GM20000 (cell line): Measurements from ENCODE around the gene UNC119B.
"Not testable (repeated sequence)": the region's sequence is repeated elsewhere in the genome, so short reads cannot be mapped to it uniquely, and the experiment has no call there.

ENCODE experiments used
- DNase-seq: peaks from one replicate; pipeline ENCODE4 v3.0.0; 2012; ENCODE audit warnings: low spot score
- CTCF ChIP-seq: IDR thresholded peaks from 2 replicates; pipeline ENCODE4 v1.5.1; 2012; ENCODE audit warnings: mild to moderate bottlenecking, control low read depth; ENCODE audit errors: extremely low read depth, missing control alignments

The UNC119B gene

DNA sequence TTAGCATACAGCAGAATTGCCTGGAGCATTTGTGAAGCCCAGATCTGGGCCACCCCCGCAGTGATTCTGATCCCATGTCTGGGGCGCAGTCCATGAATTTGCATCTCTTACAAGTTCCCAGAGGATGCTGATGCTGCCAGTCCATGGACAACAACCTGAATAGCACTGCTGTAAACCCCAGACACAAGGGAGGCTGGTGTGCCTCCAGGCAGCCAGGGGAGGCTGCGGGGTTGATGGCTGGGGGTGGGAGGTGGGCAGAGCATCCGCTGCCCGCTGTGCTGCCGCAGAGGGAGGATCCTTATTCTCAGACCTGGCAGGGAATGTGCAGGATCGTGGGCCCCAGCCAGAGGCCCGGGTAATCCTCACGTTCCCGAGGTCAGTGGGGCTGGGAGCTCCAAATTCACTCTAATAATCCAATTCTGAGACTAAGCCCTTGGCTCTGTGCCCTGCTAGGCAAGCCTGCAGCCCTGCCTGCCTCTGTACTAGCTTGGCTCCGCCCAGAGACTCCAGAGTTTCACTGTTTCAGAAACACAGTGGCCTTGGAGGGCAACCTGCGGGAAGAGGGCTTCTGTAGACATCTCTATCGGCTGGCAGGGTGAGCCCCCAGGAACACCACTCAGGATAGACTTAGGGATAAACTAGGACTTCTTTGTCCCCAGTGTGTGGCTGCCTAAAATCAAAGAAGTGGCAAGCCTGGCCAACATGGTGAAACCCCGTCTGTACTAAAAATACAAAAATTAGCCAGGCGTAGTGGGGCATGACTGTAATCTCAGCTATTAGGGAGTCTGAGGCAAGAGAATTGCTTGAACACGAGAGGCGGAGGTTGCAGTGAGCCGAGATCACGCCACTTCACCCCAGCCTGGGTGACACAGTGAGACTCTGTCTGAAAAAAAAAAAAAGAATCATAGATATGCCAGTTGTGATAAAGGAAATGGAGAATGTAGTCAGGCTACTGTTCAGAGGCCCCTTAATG, 41.1 kb upstream of the UNC119B start:
- no peak for TF ChIP-seq CTCF
- DNase-seq: peak; percentile 50

- DNase-seq: not testable (repeated sequence)
Observed at GRCh38 chr12:120670237-120670636, 40.0 kb upstream of the UNC119B start.

DNA sequence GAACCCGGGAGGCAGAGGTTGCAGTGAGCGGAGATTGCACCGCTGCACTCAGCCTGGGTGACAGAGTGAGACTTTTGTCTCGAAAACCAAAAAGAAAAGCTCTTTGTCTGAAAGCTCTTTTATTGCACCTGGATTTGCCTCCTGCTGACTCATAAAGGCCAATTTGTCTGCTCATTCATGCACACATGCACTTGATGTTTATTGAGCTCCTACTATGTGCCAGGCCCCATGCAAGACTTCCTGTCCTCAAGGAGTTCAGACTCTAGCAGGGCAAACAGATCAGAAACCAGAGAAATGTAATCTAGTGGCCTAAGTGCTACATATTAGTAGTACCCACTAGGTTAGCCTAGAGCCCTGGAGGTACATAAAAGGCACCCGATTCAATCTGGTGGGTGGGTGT, 39.6 kb upstream of the UNC119B start:
- DNase-seq: no peak
- no peak for TF ChIP-seq CTCF

DNA sequence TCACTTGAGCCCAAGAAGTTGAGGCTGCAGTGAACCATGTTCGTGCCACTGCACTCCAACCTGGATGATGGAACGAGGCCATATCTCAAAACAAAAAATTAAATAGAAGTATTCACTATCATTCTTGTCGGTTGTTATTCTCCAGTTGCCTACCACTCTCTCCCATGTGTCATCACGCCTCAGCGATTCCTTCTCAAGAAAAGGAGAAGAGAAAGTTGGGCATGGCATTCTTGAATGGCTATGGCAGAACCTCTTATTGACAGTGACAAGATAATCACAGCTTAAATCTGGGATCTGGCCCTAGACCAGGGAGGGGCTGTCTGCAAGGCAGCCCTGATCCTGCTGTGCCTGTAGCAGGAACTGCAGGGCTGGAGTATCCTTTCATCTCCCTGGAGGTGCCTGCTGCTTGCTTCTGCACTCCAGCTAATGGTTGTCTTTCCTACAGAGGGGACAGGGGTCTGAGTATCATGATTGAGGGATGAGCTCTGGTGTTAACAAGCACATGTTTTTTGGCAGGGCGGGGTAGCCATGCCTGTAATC, 36.1 kb upstream of the UNC119B start:
- no peak for DNase-seq
- no peak for TF ChIP-seq CTCF

DNA sequence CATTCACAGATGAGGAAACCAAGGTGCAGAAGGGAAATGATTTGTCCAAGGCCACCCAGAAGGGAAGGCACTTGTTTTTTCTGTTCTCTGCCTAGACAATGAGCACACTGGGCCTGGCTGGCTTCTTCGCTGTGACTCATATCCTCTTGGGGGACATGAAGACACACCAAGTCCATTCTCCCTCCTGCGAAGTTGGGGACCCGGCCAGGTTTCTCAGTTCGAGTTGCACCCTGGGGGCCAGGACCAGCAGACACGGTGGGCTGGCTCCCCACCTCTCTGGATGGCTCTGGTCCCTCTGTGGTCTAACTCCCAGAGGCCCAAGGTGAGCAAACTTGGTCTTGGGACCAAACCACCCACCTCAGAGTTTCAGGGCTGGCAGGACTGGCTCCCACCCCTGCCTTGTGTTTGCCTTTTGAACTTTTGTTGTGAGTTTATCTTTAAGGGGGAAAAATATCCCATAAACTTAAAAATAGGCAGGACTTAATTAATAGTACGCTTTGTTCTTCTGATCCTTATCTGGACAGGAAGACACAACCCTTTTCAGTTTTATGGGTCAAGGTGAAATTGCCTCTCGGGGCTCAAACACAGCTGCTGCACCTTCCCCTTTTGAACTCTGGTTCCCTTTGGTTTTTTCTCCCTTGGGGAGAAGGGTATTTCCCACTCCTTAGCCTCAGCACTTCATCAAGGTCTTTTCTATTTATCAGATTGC, 32.3 kb upstream of the UNC119B start:
- no peak for TF ChIP-seq CTCF
- peak; percentile 63 for DNase-seq

GRCh38 chr12:120678572-120678971, 31.7 kb upstream of the UNC119B start:
- no peak for TF ChIP-seq CTCF
- no peak for DNase-seq

DNA sequence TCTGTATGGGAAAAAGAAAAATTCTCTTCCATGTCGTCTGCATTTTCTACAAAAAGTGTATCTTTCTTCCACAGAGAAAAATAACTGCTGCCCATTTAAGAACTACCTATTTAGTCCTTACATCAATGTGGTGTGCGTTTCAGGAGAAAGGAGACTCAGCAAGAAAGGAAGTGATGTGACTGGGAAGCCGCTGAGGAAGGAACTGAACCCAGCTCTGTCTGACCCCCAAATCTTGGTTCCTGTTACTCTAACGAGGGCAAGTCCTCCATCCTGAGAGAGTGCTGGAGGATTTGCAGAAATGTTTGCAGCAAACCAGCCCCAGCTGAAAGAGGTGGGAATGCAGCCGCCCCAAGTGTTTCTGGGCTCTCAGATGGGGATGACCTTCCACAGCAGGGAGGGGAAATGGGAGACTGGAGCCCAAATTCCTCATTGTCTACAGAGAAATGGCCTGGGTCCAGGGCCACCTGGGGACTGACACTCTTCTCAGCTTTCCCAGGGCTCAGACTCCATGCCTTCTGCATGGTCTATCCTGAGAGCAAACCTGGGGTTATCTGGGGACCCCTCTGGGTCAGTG, 30.0 kb upstream of the UNC119B start:
- DNase-seq: no peak

More for the DNA sequence above, 30.0 kb upstream of the UNC119B start:
- no peak for TF ChIP-seq CTCF
